Measurements from ENCODE around the gene CTNNBL1. TPM values are rescaled to one million over a fixed set of nuclear protein-coding genes. Genes with fewer than 3 reads are reported as not detected.

The CTNNBL1 gene
- total and polyA plus RNA-seq, 2 donors (not counting 3 experiments of a cell fraction or from before 2014, with no cell fraction given): 20.8 to 60.2 TPM

DNA sequence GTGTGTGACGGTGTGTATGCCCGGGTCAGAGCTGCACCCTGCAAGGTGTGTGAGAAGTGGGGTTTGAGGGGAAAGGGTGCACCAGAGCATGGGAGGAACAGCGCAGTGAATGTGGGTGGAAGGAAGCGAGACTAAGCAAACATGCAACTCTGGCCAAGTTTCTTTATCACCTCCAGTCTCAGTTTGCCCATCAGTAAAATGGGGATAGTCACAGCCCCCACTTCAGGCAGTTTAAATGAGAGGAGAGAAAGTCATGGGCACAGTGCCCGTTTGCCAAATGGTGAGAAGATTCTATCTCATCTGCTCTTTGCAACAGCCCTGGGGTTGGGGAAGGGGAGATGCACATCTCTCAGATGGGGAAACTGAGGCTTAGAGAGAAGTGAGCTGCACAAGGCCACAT lies 196.3 kb downstream of the CTNNBL1 start:
- Histone ChIP-seq H4K20me1 (replicated peaks; ENCODE audit: control insufficient read depth, extremely low read depth, insufficient read depth, low read length) (no peaks in the 10 kb centered on the region), H3K9ac (replicated peaks; ENCODE audit: extremely low read depth, insufficient read depth, low read length) (no peak overlapping the region), H3K36me3 (ENCODE audit: control insufficient read depth in 2 of 2, extremely low read depth in 1 of 2, insufficient read depth in 2 of 2, low read length in 2 of 2) (no peaks in the 10 kb centered on the region), H3K9me1 (replicated peaks; ENCODE audit: control insufficient read depth, extremely low read depth, insufficient read depth, low read length) (no peaks in the 10 kb centered on the region), H3K79me2 (ENCODE audit: control insufficient read depth, insufficient read depth, low read length) (no peaks in the 10 kb centered on the region), H3K4me2 (ENCODE audit: insufficient read depth, low read length) (no peak overlapping the region), H3K4me1 (ENCODE audit: control insufficient read depth, extremely low read depth, insufficient read depth, low read length) (no peaks in the 10 kb centered on the region), H3K27me3 (ENCODE audit: control insufficient read depth in 2 of 2, insufficient read depth in 2 of 2, low read length in 2 of 2) (no peaks in the 10 kb centered on the region), H2AFZ (ENCODE audit: low read depth, low read length) (no peak overlapping the region), H3K9me3 (replicated peaks; ENCODE audit: control insufficient read depth, insufficient read depth, low read length) (no peaks in the 10 kb centered on the region), H3K27ac (ENCODE audit: insufficient read depth, low read depth, low read length) (no peak overlapping the region), H3K4me3 (replicated peaks in 1 of 3; ENCODE audit: insufficient read depth in 1 of 3, low read depth in 1 of 3, low read length in 3 of 3) (no peak overlapping the region)
- dilution Hi-C loops (cut with MboI; ENCODE audit: extremely low pct_ligation_motif_present, low sequenced_read_pairs): no loop called here
- no TSS peak for BruUV-seq (replicated peaks)
- no peak for FAIRE-seq
- ChIA-PET POLR2A (no interaction called here), CTCF (no interaction called here)
- intact Hi-C loops (cut with micrococcal nuclease): no loop called here
- TF ChIP-seq, protein P1, sequence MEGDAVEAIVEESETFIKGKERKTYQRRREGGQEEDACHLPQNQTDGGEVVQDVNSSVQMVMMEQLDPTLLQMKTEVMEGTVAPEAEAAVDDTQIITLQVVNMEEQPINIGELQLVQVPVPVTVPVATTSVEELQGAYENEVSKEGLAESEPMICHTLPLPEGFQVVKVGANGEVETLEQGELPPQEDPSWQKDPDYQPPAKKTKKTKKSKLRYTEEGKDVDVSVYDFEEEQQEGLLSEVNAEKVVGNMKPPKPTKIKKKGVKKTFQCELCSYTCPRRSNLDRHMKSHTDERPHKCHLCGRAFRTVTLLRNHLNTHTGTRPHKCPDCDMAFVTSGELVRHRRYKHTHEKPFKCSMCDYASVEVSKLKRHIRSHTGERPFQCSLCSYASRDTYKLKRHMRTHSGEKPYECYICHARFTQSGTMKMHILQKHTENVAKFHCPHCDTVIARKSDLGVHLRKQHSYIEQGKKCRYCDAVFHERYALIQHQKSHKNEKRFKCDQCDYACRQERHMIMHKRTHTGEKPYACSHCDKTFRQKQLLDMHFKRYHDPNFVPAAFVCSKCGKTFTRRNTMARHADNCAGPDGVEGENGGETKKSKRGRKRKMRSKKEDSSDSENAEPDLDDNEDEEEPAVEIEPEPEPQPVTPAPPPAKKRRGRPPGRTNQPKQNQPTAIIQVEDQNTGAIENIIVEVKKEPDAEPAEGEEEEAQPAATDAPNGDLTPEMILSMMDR (IDR thresholded peaks at IDR 0.05; ENCODE audit: extremely low read depth in 1 of 2, insufficient read depth in 1 of 2, low read depth in 1 of 2, low read length in 2 of 2): no peak
- TF ChIP-seq MYC (IDR thresholded peaks at IDR 0.05; ENCODE audit: low read depth, low read length) (no peak), GATA2 (IDR thresholded peaks at IDR 0.05; ENCODE audit: insufficient read depth, insufficient read length, low read depth, low read length) (no peak), EZH2 (IDR thresholded peaks at IDR 0.05; ENCODE audit: borderline replicate concordance, low read depth, low read length, severe bottlenecking) (no peak), FOS (IDR thresholded peaks at IDR 0.05; ENCODE audit: borderline replicate concordance, insufficient read depth, low read length) (no peak), POLR2A (IDR thresholded peaks at IDR 0.05; ENCODE audit: low read depth, low read length) (no peak), JUN (IDR thresholded peaks at IDR 0.05; ENCODE audit: borderline replicate concordance, insufficient read depth, insufficient read length, low read depth) (no peak), POLR2AphosphoS5 (IDR thresholded peaks at IDR 0.05; ENCODE audit: insufficient read depth, low read depth, low read length) (no peak)
- TF ChIP-seq, protein P2, sequence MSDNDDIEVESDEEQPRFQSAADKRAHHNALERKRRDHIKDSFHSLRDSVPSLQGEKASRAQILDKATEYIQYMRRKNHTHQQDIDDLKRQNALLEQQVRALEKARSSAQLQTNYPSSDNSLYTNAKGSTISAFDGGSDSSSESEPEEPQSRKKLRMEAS (IDR thresholded peaks at IDR 0.05; ENCODE audit: insufficient read depth, insufficient read length): no peak
- DNase-seq (ENCODE audit: low read depth, low spot score): no peak
